ENCODE results near the gene ANP32E. TPM values are rescaled to one million over a fixed set of nuclear protein-coding genes. Genes with fewer than 3 reads are reported as not detected.

ANP32E gene
- total and polyA plus RNA-seq, 2 of the 13 experiments (the other 11 are each of a cell fraction or from before 2014, with no cell fraction given), result 10.3 to 53.0 TPM

DNA sequence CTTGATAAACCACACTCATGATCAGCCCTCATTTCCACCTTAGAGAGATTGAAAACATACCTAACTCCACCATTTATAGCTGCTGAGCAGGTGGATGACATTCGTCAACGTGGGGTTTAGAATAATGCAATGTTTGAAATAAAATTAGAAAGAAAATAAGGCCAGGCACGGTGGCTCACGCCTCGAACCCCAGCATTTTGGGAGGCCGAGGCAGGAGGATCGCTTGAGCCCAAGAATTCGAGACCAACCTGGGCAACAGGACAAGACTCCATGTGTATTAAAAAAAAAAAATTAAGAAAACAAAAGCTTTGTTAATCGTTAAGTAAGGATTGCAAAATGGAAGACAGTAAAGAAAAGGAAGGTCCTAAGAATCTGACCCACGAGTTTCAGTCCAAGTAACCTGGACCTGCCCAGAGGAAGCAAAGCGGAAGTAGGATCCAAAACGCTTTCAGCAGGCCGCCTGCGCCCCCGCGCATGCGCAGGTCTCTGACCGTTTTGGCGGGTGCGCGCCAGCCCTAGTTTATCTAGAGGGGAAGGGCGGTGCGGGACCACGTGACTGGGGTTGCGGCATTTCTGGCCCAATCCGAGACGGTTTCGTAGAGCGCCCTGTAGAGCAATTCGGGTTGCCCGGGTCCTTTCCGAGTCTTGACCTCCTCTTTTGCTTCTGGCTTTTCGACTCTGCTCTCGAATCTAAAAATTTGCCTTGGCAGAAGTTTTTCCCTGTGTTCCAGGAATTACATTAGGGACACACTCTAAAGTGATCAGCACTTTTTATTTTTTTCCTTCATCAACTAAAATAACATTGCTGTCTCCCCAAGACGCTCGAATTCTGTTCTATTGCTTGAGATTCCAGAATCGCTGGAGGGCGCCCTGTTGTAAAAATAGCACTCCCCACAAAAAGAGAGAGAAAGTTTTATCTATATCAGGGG lies 22.5 kb downstream of the ANP32E start (continued):
- TF ChIP-seq SAP130 (CRISPR knock-in tag; IDR thresholded peaks at IDR 0.05; ENCODE audit: low read depth) (peak; percentile 23; the same call in 1 of the 2 replicates), SMARCC2 (IDR thresholded peaks at IDR 0.05) (no peak), ELF1 (CRISPR knock-in tag; IDR thresholded peaks at IDR 0.05) (peak; percentile 80), CAMTA2 (CRISPR knock-in tag; IDR thresholded peaks at IDR 0.05; ENCODE audit: borderline replicate concordance) (no peak), GABPB1 (CRISPR knock-in tag; IDR thresholded peaks at IDR 0.05) (peak; percentile 72), ZNF446 (CRISPR knock-in tag; IDR thresholded peaks at IDR 0.05) (no peak), ZSCAN20 (CRISPR knock-in tag; IDR thresholded peaks at IDR 0.05; ENCODE audit: borderline replicate concordance) (0 out of 2 replicates have a peak, but pooled peaks have one; percentile 26), DPF2 (CRISPR knock-in tag; IDR thresholded peaks at IDR 0.05; ENCODE audit: borderline replicate concordance, low read depth) (no peak), EED (CRISPR knock-in tag; IDR thresholded peaks at IDR 0.05) (no peak), ZNF883 (CRISPR knock-in tag; IDR thresholded peaks at IDR 0.05; ENCODE audit: not compliant biosample characterization) (no peak), PHF21A (CRISPR knock-in tag; IDR thresholded peaks at IDR 0.05) (0 out of 2 replicates have a peak, but pooled peaks have one; percentile 13), JUND (CRISPR knock-in tag; IDR thresholded peaks at IDR 0.05) (no peak)
- TF ChIP-seq, protein P1, sequence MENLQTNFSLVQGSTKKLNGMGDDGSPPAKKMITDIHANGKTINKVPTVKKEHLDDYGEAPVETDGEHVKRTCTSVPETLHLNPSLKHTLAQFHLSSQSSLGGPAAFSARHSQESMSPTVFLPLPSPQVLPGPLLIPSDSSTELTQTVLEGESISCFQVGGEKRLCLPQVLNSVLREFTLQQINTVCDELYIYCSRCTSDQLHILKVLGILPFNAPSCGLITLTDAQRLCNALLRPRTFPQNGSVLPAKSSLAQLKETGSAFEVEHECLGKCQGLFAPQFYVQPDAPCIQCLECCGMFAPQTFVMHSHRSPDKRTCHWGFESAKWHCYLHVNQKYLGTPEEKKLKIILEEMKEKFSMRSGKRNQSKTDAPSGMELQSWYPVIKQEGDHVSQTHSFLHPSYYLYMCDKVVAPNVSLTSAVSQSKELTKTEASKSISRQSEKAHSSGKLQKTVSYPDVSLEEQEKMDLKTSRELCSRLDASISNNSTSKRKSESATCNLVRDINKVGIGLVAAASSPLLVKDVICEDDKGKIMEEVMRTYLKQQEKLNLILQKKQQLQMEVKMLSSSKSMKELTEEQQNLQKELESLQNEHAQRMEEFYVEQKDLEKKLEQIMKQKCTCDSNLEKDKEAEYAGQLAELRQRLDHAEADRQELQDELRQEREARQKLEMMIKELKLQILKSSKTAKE (CRISPR knock-in tag; IDR thresholded peaks at IDR 0.05; ENCODE audit: borderline replicate concordance), result no peak
- TF ChIP-seq, protein P2, sequence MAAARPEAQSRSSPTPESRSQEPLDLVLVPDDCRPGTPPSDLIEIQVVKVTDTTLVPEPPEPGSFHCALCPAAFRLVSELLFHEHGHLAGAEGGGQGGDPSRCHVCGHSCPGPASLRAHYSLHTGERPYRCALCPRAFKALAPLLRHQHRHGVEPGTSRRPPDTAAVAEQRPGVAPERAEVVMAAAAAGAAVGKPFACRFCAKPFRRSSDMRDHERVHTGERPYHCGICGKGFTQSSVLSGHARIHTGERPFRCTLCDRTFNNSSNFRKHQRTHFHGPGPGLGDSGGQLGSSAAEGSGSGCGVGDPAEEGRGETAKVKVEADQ (CRISPR knock-in tag; IDR thresholded peaks at IDR 0.05; ENCODE audit: borderline replicate concordance), result no peak
- TF ChIP-seq, protein P3, sequence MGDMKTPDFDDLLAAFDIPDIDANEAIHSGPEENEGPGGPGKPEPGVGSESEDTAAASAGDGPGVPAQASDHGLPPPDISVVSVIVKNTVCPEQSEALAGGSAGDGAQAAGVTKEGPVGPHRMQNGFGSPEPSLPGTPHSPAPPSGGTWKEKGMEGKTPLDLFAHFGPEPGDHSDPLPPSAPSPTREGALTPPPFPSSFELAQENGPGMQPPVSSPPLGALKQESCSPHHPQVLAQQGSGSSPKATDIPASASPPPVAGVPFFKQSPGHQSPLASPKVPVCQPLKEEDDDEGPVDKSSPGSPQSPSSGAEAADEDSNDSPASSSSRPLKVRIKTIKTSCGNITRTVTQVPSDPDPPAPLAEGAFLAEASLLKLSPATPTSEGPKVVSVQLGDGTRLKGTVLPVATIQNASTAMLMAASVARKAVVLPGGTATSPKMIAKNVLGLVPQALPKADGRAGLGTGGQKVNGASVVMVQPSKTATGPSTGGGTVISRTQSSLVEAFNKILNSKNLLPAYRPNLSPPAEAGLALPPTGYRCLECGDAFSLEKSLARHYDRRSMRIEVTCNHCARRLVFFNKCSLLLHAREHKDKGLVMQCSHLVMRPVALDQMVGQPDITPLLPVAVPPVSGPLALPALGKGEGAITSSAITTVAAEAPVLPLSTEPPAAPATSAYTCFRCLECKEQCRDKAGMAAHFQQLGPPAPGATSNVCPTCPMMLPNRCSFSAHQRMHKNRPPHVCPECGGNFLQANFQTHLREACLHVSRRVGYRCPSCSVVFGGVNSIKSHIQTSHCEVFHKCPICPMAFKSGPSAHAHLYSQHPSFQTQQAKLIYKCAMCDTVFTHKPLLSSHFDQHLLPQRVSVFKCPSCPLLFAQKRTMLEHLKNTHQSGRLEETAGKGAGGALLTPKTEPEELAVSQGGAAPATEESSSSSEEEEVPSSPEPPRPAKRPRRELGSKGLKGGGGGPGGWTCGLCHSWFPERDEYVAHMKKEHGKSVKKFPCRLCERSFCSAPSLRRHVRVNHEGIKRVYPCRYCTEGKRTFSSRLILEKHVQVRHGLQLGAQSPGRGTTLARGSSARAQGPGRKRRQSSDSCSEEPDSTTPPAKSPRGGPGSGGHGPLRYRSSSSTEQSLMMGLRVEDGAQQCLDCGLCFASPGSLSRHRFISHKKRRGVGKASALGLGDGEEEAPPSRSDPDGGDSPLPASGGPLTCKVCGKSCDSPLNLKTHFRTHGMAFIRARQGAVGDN (CRISPR knock-in tag; IDR thresholded peaks at IDR 0.05), result peak; percentile 82
- TF ChIP-seq, protein P4, sequence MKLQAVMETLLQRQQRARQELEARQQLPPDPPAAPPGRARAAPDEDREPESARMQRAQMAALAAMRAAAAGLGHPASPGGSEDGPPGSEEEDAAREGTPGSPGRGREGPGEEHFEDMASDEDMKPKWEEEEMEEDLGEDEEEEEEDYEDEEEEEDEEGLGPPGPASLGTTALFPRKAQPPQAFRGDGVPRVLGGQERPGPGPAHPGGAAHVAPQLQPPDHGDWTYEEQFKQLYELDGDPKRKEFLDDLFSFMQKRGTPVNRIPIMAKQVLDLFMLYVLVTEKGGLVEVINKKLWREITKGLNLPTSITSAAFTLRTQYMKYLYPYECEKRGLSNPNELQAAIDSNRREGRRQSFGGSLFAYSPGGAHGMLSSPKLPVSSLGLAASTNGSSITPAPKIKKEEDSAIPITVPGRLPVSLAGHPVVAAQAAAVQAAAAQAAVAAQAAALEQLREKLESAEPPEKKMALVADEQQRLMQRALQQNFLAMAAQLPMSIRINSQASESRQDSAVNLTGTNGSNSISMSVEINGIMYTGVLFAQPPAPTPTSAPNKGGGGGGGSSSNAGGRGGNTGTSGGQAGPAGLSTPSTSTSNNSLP (IDR thresholded peaks at IDR 0.05; ENCODE audit: low read depth, low read length), result no peak
- TF ChIP-seq, protein P5, sequence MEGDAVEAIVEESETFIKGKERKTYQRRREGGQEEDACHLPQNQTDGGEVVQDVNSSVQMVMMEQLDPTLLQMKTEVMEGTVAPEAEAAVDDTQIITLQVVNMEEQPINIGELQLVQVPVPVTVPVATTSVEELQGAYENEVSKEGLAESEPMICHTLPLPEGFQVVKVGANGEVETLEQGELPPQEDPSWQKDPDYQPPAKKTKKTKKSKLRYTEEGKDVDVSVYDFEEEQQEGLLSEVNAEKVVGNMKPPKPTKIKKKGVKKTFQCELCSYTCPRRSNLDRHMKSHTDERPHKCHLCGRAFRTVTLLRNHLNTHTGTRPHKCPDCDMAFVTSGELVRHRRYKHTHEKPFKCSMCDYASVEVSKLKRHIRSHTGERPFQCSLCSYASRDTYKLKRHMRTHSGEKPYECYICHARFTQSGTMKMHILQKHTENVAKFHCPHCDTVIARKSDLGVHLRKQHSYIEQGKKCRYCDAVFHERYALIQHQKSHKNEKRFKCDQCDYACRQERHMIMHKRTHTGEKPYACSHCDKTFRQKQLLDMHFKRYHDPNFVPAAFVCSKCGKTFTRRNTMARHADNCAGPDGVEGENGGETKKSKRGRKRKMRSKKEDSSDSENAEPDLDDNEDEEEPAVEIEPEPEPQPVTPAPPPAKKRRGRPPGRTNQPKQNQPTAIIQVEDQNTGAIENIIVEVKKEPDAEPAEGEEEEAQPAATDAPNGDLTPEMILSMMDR (CRISPR knock-in tag; IDR thresholded peaks at IDR 0.05), result 0 out of 2 replicates have a peak, but pooled peaks have one; percentile 28
